GM12878 (cell line): ENCODE measurements around the gene TLX1. TPM values are rescaled to one million over a fixed set of nuclear protein-coding genes. Genes with fewer than 3 reads are reported as not detected.

Experiments
- ATAC-seq: fragments of 200-7000 bp; cut with Tn5 transposase; 3 replicates; pipeline ENCODE4 v1.9.1; 2020; ENCODE audit warnings: mild to moderate bottlenecking, moderate library complexity
- BruUV-seq: library from RNA; stranded (reverse); fragments of 400-500 nt; replicated peaks from 2 replicates; lab custom pipeline; 2021; lab: Mats Ljungman, UMichigan
- CTCF ChIA-PET: fragments of 300-600 bp; sonication (Branson Sonifier 250); formaldehyde crosslinking; extraction: SDS; loops from one replicate; lab custom pipeline; 2021; ENCODE audit warnings: inconsistent platforms; lab: Yijun Ruan, JAX
- POLR2A ChIA-PET: fragments of 350-600 bp; formaldehyde crosslinking; extraction: SDS; loops from one replicate; lab custom pipeline; 2021; ENCODE audit warnings: inconsistent platforms; lab: Charles Lee
- RAD21 ChIA-PET: fragments of 300-600 bp; sonication (Branson Sonifier 250); formaldehyde crosslinking; loops from one replicate; lab custom pipeline; 2023; ENCODE audit warnings: antibody characterized with exemption; ENCODE audit not compliant: unreplicated experiment; lab: Charles Lee
- SMC1A ChIA-PET: fragments of 300-600 bp; sonication (Branson Sonifier 250); formaldehyde crosslinking; loops from one replicate; lab custom pipeline; 2023; ENCODE audit not compliant: unreplicated experiment, uncharacterized antibody; lab: Charles Lee
- DNase-seq: peaks from one replicate; pipeline ENCODE4 v3.0.0-alpha.2; 2011; ENCODE audit warnings: low read depth, low spot score
- FAIRE-seq: peaks from 3 replicates; lab custom pipeline; 2011; peaks lifted over from hg19 to GRCh38; lab: Jason Lieb, UNC
- H2AFZ ChIP-seq: 2 replicates; pipeline ENCODE4 v1.6.0; 2011; ENCODE audit warnings: low read depth, low read length, control low read depth; ENCODE audit not compliant: control insufficient read depth
- H3K27ac ChIP-seq: 2 replicates; pipeline ENCODE4 v1.5.1; 2011; ENCODE audit warnings: control low read depth; ENCODE audit not compliant: control insufficient read depth, insufficient read depth
- H3K27me3 ChIP-seq, 2 experiments: replicated peaks in 1 of 2; 2 replicates each; pipeline versions ENCODE4 v1.6.0 to v1.6.1; 2011; ENCODE audit warnings: low read length in 1 of 2; ENCODE audit not compliant: control insufficient read depth in 2 of 2, insufficient read depth in 2 of 2
- H3K36me3 ChIP-seq, 2 experiments: 2 replicates each; pipeline ENCODE4 v1.5.1; 2011; ENCODE audit warnings: low read length in 1 of 2; ENCODE audit not compliant: control insufficient read depth in 2 of 2, insufficient read depth in 2 of 2
- H3K4me1 ChIP-seq: 2 replicates; pipeline ENCODE4 v1.6.1; 2011; ENCODE audit warnings: mild to moderate bottlenecking, low read length, moderate library complexity, mixed read lengths; ENCODE audit not compliant: control insufficient read depth, insufficient read depth
- H3K4me2 ChIP-seq: 2 replicates; pipeline ENCODE4 v1.6.0; 2011; ENCODE audit warnings: control low read depth; ENCODE audit not compliant: control insufficient read depth, insufficient read depth
- H3K4me3 ChIP-seq: fragments of 200-600 bp; sonication (generic); 2 replicates; pipeline ENCODE4 v1.5.1; 2016
- H3K79me2 ChIP-seq: 2 replicates; pipeline ENCODE4 v1.6.0; 2011; ENCODE audit warnings: low read length; ENCODE audit not compliant: control insufficient read depth, insufficient read depth
- H3K9ac ChIP-seq: 2 replicates; pipeline ENCODE4 v1.8.0; 2011; ENCODE audit warnings: low read length, control low read depth, mixed read lengths; ENCODE audit not compliant: control insufficient read depth, insufficient read depth
- H3K9me3 ChIP-seq: replicated peaks from 3 replicates; pipeline ENCODE4 v1.5.1; 2011; ENCODE audit warnings: mild to moderate bottlenecking, low read length; ENCODE audit not compliant: control insufficient read depth, insufficient read depth
- H4K20me1 ChIP-seq: 2 replicates; pipeline ENCODE4 v1.6.0; 2011; ENCODE audit not compliant: control insufficient read depth, insufficient read depth
- BRCA1 ChIP-seq: IDR thresholded peaks from 2 replicates; pipeline ENCODE4 v1.6.1; 2011; ENCODE audit warnings: low read depth, low read length, improper control_type of control experiment
- CBFB ChIP-seq: IDR thresholded peaks from 2 replicates; pipeline ENCODE4 v1.6.1; 2016; ENCODE audit warnings: antibody characterized with exemption, low read depth
- EP300 ChIP-seq, 2 experiments: fragments of 150-350 bp in 1 of 2; IDR thresholded peaks; 2 replicates each; pipeline ENCODE4 v1.6.1; 2011 to 2012; ENCODE audit warnings: low read depth in 2 of 2, low read length in 2 of 2, borderline replicate concordance in 1 of 2, improper control_type of control experiment in 1 of 2, inconsistent platforms in 1 of 2; ENCODE audit not compliant: control insufficient read depth in 1 of 2
- HDAC2 ChIP-seq: fragments of 200-600 bp; sonication (generic); IDR thresholded peaks from 2 replicates; pipeline ENCODE4 v1.6.1; 2017
- MYC ChIP-seq: IDR thresholded peaks from 2 replicates; pipeline ENCODE4 v1.6.1; 2011; ENCODE audit warnings: mild to moderate bottlenecking, low read length, moderate library complexity, inconsistent platforms; ENCODE audit not compliant: insufficient read depth, insufficient replicate concordance, insufficient read length, severe bottlenecking
- SPI1 ChIP-seq: IDR thresholded peaks from 2 replicates; pipeline ENCODE4 v1.6.1; 2011; ENCODE audit warnings: low read depth, mild to moderate bottlenecking, low read length, moderate library complexity, borderline replicate concordance; ENCODE audit not compliant: insufficient read depth
- STAT1 ChIP-seq: fragments of 450-650 bp; conservative IDR thresholded peaks from 2 replicates; pipeline ENCODE4 v1.6.1; 2014; ENCODE audit warnings: antibody characterized with exemption, mild to moderate bottlenecking
- STAT3 ChIP-seq: IDR thresholded peaks from 2 replicates; pipeline ENCODE4 v1.6.1; 2011; ENCODE audit warnings: low read depth, low read length, improper control_type of control experiment
- TBL1XR1 ChIP-seq: IDR thresholded peaks from 2 replicates; pipeline ENCODE4 v1.6.1; 2012; ENCODE audit warnings: low read depth, low read length, improper control_type of control experiment
- WRNIP1 ChIP-seq: IDR thresholded peaks from 2 replicates; pipeline ENCODE4 v1.6.1; 2011; ENCODE audit warnings: low read depth, low read length, improper control_type of control experiment, borderline replicate concordance
- WGBS: methylation state at CpG from one replicate; pipeline ENCODE4 v1.1.6; 2016; ENCODE audit warnings: low lambda C conversion rate; ENCODE audit not compliant: insufficient replicate concordance, insufficient coverage; ENCODE audit errors: missing lambda C conversion rate; 5-methylcytosine and 5-hydroxymethylcytosine counted together
- in situ Hi-C: fragments of 300-500 bp; cut with MboI; formaldehyde crosslinking; loops from 9 replicates; pipeline ENCODE4 v1.14.3; 2018; ENCODE audit warnings: mixed read lengths
- intact Hi-C: fragments of 100-400 bp; cut with micrococcal nuclease; formaldehyde crosslinking; loops from one replicate; pipeline ENCODE4 v1.14.2; 2022; ENCODE audit not compliant: unreplicated experiment
- polyA plus RNA-seq, 11 experiments: library from polyadenylated mRNA; depleted of rRNA in 4 of 11; unstranded in 6 of 11; stranded (reverse) in 5 of 11; fragments of >200 nt; fragmentation: Nextera tagmentation in 4 of 11; fragmentation: Illumina TruSeq in 1 of 11; extraction: Ambion mirVana in 4 of 11; extraction: Trizol in 1 of 11; gene quantifications; 1 replicate in 1 of 11; 2 replicates in 10 of 11; pipeline versions ENCODE4 v1.2.1 to v1.2.3, GENCODE V29; 2011 to 2016; ENCODE audit warnings: inconsistent platforms in 2 of 11, missing spikeins in 2 of 11, low read depth in 1 of 11
- total RNA-seq, 4 experiments: library from RNA; depleted of rRNA in 3 of 4; stranded (reverse); fragments of >200 nt in 3 of 4; fragmentation: Illumina TruSeq in 1 of 4; extraction: Trizol in 1 of 4; gene quantifications; 2 replicates each; pipeline versions ENCODE4 v1.2.1 to v1.2.3, GENCODE V29; 2013 to 2021
- TF ChIP-seq, protein P1 (sequence below), 3 experiments: IDR thresholded peaks in 2 of 3; conservative IDR thresholded peaks in 1 of 3; 2 replicates each; pipeline ENCODE4 v1.5.1; 2011; ENCODE audit warnings: low read depth in 3 of 3, low read length in 3 of 3, mild to moderate bottlenecking in 3 of 3, control low read depth in 2 of 3, moderate library complexity in 2 of 3, inconsistent platforms in 1 of 3, mixed read lengths in 1 of 3; ENCODE audit not compliant: control insufficient read depth in 2 of 3, insufficient read depth in 1 of 3; ENCODE audit errors: extremely low read depth in 1 of 3
- TF ChIP-seq, protein P2 (sequence below): IDR thresholded peaks from 2 replicates; pipeline ENCODE4 v1.6.1; 2012; ENCODE audit warnings: low read depth, low read length, improper control_type of control experiment
- TF ChIP-seq, protein P3 (sequence below): IDR thresholded peaks from 2 replicates; pipeline ENCODE4 v1.6.1; 2012; ENCODE audit warnings: improper control_type of control experiment, low read depth, low read length; ENCODE audit not compliant: insufficient replicate concordance

The TLX1 gene
- total and polyA plus RNA-seq, 10 of the 15 experiments (the other 5 are each of a cell fraction or from before 2014, with no cell fraction given): not detected

DNA sequence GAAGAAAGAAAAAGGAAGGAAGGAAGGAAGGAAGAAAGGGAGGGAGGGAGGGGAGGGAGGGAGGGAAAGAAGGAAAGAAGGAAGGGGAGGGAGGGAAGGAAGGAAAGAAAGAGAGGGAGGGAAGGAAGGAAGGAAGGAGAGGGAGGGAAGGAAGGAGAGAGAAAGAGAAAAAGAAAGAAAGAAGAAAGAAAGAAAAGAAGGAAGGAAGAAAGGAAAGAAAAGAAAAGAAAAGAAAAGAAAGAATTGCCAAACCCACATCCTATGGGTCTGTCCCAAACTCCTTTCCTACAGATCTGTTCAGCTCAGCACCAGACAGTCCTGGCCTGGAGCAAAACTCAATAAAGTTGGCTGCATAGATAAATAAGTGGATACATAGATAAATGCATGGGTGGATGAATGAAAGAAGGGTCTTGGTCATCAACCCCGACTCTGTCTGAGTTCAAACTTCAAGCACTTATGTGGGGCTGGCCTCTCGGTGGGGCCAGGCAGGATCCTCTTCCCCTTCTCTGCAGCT, 17.2 kb upstream of the TLX1 start (continued):
- TF ChIP-seq, protein P1, sequence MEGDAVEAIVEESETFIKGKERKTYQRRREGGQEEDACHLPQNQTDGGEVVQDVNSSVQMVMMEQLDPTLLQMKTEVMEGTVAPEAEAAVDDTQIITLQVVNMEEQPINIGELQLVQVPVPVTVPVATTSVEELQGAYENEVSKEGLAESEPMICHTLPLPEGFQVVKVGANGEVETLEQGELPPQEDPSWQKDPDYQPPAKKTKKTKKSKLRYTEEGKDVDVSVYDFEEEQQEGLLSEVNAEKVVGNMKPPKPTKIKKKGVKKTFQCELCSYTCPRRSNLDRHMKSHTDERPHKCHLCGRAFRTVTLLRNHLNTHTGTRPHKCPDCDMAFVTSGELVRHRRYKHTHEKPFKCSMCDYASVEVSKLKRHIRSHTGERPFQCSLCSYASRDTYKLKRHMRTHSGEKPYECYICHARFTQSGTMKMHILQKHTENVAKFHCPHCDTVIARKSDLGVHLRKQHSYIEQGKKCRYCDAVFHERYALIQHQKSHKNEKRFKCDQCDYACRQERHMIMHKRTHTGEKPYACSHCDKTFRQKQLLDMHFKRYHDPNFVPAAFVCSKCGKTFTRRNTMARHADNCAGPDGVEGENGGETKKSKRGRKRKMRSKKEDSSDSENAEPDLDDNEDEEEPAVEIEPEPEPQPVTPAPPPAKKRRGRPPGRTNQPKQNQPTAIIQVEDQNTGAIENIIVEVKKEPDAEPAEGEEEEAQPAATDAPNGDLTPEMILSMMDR (IDR thresholded peaks at IDR 0.05 in 2 of 3, conservative IDR thresholded peaks at IDR 0.05 in 1 of 3; ENCODE audit: control insufficient read depth in 2 of 3, extremely low read depth in 1 of 3, insufficient read depth in 1 of 3, low read depth in 3 of 3, low read length in 3 of 3): no peak
- TF ChIP-seq TBL1XR1: no peak

DNA sequence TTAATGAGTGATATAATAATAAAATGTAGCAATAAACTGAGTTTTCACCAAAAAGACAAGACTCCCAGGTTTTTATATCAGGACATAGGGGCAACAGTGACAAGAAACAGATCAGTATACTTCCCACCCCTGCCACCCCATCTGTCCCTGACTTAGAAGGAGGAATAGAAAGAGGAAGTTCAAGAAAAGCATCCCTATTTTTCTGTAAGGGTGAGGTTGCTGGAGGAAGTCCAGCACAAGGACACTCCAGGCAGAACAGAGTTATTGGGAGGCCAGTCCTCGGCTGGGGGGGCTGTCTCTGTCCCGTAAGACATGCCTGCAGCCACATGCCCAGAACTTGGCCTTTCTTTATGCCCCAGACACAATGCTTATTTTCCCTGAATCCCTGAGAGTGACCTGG, 16.5 kb upstream of the TLX1 start:
- no peaks in the 10 kb centered on the region for H3K36me3 ChIP-seq
- H3K4me2 ChIP-seq: no peak overlapping the region
- WGBS: 30% methylated on average over 2 of the region's 2 CpGs
- no TSS peak for BruUV-seq
- H2AFZ ChIP-seq: no peak overlapping the region
- H3K9me3 ChIP-seq: no peaks in the 10 kb centered on the region
- peaks cover 0 to 2% of the 10 kb centered on the region in 2 experiments; a peak in 2 of 4 replicates for H3K27me3 ChIP-seq
- POLR2A ChIA-PET: no interaction called here
- no peak overlapping the region for H3K27ac ChIP-seq
- no peak overlapping the region for H3K9ac ChIP-seq
- intact Hi-C loops: no loop called here
- no peak overlapping the region for H3K4me3 ChIP-seq
- FAIRE-seq (no peak), ATAC-seq (no peak), DNase-seq (no peak)
- no peaks in the 10 kb centered on the region for H3K4me1 ChIP-seq
- no peaks in the 10 kb centered on the region for H3K79me2 ChIP-seq
- RAD21 ChIA-PET: no interaction called here
- SMC1A ChIA-PET: interaction anchor here (0.6 kb wide), 1 partner anchor 19 kb away, joined by 3 read pairs; no protein-coding TSS in a partner anchor
- CTCF ChIA-PET: interaction anchor here (0.8 kb wide), 1 partner anchor 19 kb away, joined by 3 read pairs; no protein-coding TSS in a partner anchor
- in situ Hi-C loops: no loop called here
- no peaks in the 10 kb centered on the region for H4K20me1 ChIP-seq
- TF ChIP-seq STAT3: no peak
- no peak for TF ChIP-seq HDAC2
- TF ChIP-seq SPI1: no peak
- no peak for TF ChIP-seq STAT1
- no peak for TF ChIP-seq MYC
- no peak for TF ChIP-seq WRNIP1
- TF ChIP-seq, protein P2, sequence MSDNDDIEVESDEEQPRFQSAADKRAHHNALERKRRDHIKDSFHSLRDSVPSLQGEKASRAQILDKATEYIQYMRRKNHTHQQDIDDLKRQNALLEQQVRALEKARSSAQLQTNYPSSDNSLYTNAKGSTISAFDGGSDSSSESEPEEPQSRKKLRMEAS: no peak
- TF ChIP-seq, protein P3, sequence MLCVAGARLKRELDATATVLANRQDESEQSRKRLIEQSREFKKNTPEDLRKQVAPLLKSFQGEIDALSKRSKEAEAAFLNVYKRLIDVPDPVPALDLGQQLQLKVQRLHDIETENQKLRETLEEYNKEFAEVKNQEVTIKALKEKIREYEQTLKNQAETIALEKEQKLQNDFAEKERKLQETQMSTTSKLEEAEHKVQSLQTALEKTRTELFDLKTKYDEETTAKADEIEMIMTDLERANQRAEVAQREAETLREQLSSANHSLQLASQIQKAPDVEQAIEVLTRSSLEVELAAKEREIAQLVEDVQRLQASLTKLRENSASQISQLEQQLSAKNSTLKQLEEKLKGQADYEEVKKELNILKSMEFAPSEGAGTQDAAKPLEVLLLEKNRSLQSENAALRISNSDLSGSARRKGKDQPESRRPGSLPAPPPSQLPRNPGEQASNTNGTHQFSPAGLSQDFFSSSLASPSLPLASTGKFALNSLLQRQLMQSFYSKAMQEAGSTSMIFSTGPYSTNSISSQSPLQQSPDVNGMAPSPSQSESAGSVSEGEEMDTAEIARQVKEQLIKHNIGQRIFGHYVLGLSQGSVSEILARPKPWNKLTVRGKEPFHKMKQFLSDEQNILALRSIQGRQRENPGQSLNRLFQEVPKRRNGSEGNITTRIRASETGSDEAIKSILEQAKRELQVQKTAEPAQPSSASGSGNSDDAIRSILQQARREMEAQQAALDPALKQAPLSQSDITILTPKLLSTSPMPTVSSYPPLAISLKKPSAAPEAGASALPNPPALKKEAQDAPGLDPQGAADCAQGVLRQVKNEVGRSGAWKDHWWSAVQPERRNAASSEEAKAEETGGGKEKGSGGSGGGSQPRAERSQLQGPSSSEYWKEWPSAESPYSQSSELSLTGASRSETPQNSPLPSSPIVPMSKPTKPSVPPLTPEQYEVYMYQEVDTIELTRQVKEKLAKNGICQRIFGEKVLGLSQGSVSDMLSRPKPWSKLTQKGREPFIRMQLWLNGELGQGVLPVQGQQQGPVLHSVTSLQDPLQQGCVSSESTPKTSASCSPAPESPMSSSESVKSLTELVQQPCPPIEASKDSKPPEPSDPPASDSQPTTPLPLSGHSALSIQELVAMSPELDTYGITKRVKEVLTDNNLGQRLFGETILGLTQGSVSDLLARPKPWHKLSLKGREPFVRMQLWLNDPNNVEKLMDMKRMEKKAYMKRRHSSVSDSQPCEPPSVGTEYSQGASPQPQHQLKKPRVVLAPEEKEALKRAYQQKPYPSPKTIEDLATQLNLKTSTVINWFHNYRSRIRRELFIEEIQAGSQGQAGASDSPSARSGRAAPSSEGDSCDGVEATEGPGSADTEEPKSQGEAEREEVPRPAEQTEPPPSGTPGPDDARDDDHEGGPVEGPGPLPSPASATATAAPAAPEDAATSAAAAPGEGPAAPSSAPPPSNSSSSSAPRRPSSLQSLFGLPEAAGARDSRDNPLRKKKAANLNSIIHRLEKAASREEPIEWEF: no peak
- no peak for TF ChIP-seq BRCA1
- TF ChIP-seq EP300 (IDR thresholded peaks at IDR 0.05; ENCODE audit: borderline replicate concordance in 1 of 2, control insufficient read depth in 1 of 2, low read depth in 2 of 2, low read length in 2 of 2): no peak
- no peak for TF ChIP-seq CBFB
